B cell (primary cell): ENCODE measurements around the gene APOA5.

Experiments used
- EZH2 ChIP-seq: IDR thresholded peaks from 2 replicates; pipeline ENCODE4 v1.6.1; 2012; ENCODE audit warnings: borderline replicate concordance, low read depth, mild to moderate bottlenecking, moderate library complexity, low read length; ENCODE audit not compliant: insufficient read depth, poor library complexity, severe bottlenecking
- TF ChIP-seq, protein P1 (sequence below): fragments of 200-600 bp; IDR thresholded peaks from one replicate; pipeline ENCODE4 v1.8.0; 2022; ENCODE audit warnings: antibody characterized with exemption, mild to moderate bottlenecking

DNA sequence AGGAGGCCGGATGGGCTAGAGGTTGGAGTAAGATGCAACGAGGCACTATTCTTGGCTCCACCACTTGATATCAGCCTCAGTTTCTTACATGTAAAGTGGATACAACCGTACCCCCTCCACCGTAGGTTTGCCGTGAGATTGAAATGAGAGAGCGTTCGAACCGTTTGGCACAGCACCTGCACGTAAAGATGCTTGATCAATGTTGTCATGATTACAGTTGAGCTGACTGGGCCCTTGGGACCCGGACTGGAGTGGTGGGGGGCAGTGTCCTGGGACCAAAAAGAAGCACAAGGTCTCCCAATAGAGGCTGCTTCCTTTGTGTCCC lies 41.8 kb upstream of the APOA5 start:
- no peak for TF ChIP-seq EZH2
- TF ChIP-seq, protein P1, sequence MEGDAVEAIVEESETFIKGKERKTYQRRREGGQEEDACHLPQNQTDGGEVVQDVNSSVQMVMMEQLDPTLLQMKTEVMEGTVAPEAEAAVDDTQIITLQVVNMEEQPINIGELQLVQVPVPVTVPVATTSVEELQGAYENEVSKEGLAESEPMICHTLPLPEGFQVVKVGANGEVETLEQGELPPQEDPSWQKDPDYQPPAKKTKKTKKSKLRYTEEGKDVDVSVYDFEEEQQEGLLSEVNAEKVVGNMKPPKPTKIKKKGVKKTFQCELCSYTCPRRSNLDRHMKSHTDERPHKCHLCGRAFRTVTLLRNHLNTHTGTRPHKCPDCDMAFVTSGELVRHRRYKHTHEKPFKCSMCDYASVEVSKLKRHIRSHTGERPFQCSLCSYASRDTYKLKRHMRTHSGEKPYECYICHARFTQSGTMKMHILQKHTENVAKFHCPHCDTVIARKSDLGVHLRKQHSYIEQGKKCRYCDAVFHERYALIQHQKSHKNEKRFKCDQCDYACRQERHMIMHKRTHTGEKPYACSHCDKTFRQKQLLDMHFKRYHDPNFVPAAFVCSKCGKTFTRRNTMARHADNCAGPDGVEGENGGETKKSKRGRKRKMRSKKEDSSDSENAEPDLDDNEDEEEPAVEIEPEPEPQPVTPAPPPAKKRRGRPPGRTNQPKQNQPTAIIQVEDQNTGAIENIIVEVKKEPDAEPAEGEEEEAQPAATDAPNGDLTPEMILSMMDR = no peak
